Measurements from ENCODE around the gene TBPL1.

TBPL1 gene

GRCh38 chr6:133992992-133993680 is 40.1 kb downstream of the TBPL1 start:
- no peak overlapping the region for H3K27ac ChIP-seq
- no peak overlapping the region for H3K4me3 ChIP-seq (ENCODE audit: low read depth, low read length)

GRCh38 chr6:133995296-133995695 is 42.3 kb downstream of the TBPL1 start:
- Histone ChIP-seq H3K27ac (no peak overlapping the region), H3K4me1 (no peaks in the 10 kb centered on the region), H3K36me3 (ENCODE audit: control insufficient read depth, insufficient read depth, low read length) (no peaks in the 10 kb centered on the region), H3K4me2 (ENCODE audit: low read length) (no peak overlapping the region), H3K79me2 (no peaks in the 10 kb centered on the region), H3K27me3 (ENCODE audit: control insufficient read depth, insufficient read depth, low read length) (no peaks in the 10 kb centered on the region), H3K9me3 (ENCODE audit: control insufficient read depth, low read length) (no peaks in the 10 kb centered on the region), H3K4me3 (ENCODE audit: low read depth, low read length) (no peak overlapping the region), H3K9ac (no peak overlapping the region), H2AFZ (no peak overlapping the region)
- TF ChIP-seq CTCF (IDR thresholded peaks at IDR 0.05) = no peak

More at GRCh38 chr6:133992992-133993680, 40.1 kb downstream of the TBPL1 start:
- H2AFZ ChIP-seq = no peak overlapping the region
- no peaks in the 10 kb centered on the region for H3K9me3 ChIP-seq (ENCODE audit: control insufficient read depth, low read length)
- no peaks in the 10 kb centered on the region for H3K4me1 ChIP-seq
- H3K36me3 ChIP-seq (ENCODE audit: control insufficient read depth, insufficient read depth, low read length) = no peaks in the 10 kb centered on the region
- H3K9ac ChIP-seq = no peak overlapping the region
- no peak for TF ChIP-seq CTCF (IDR thresholded peaks at IDR 0.05)
- no peaks in the 10 kb centered on the region for H3K27me3 ChIP-seq (ENCODE audit: control insufficient read depth, insufficient read depth, low read length)
- H3K79me2 ChIP-seq = no peaks in the 10 kb centered on the region
- H3K4me2 ChIP-seq (ENCODE audit: low read length) = no peak overlapping the region

GRCh38 chr6:133995758-133996157 is 42.7 kb downstream of the TBPL1 start:
- Histone ChIP-seq H3K4me3 (ENCODE audit: low read depth, low read length) (no peak overlapping the region), H3K9me3 (ENCODE audit: control insufficient read depth, low read length) (no peaks in the 10 kb centered on the region), H3K27ac (no peak overlapping the region), H3K9ac (no peak overlapping the region), H3K79me2 (no peaks in the 10 kb centered on the region), H3K36me3 (ENCODE audit: control insufficient read depth, insufficient read depth, low read length) (no peaks in the 10 kb centered on the region), H2AFZ (no peak overlapping the region), H3K4me1 (no peaks in the 10 kb centered on the region), H3K27me3 (ENCODE audit: control insufficient read depth, insufficient read depth, low read length) (no peaks in the 10 kb centered on the region), H3K4me2 (ENCODE audit: low read length) (no peak overlapping the region)
- TF ChIP-seq CTCF (IDR thresholded peaks at IDR 0.05) = no peak

GRCh38 chr6:133997267-133997666 is 44.2 kb downstream of the TBPL1 start:
- no peaks in the 10 kb centered on the region for H3K4me1 ChIP-seq
- H3K9ac ChIP-seq = no peak overlapping the region
- no peak overlapping the region for H3K27ac ChIP-seq
- H3K9me3 ChIP-seq (ENCODE audit: control insufficient read depth, low read length) = no peaks in the 10 kb centered on the region
- no peaks in the 10 kb centered on the region for H3K36me3 ChIP-seq (ENCODE audit: control insufficient read depth, insufficient read depth, low read length)
- no peaks in the 10 kb centered on the region for H3K27me3 ChIP-seq (ENCODE audit: control insufficient read depth, insufficient read depth, low read length)
- no peak overlapping the region for H3K4me2 ChIP-seq (ENCODE audit: low read length)
- TF ChIP-seq CTCF (IDR thresholded peaks at IDR 0.05) = no peak
- no peak overlapping the region for H2AFZ ChIP-seq
- H3K79me2 ChIP-seq = no peaks in the 10 kb centered on the region
- no peak overlapping the region for H3K4me3 ChIP-seq (ENCODE audit: low read depth, low read length)

- Histone ChIP-seq H3K4me2 (ENCODE audit: low read length) (no peak overlapping the region), H3K9me3 (ENCODE audit: control insufficient read depth, low read length) (no peaks in the 10 kb centered on the region), H3K27ac (no peak overlapping the region), H3K4me3 (ENCODE audit: low read depth, low read length) (no peak overlapping the region), H3K79me2 (no peaks in the 10 kb centered on the region), H3K9ac (no peak overlapping the region), H3K36me3 (ENCODE audit: control insufficient read depth, insufficient read depth, low read length) (no peaks in the 10 kb centered on the region), H3K4me1 (no peaks in the 10 kb centered on the region), H2AFZ (no peak overlapping the region), H3K27me3 (ENCODE audit: control insufficient read depth, insufficient read depth, low read length) (no peaks in the 10 kb centered on the region)
- no peak for TF ChIP-seq CTCF (IDR thresholded peaks at IDR 0.05)
These were observed 46.3 kb downstream of the TBPL1 start for GRCh38 chr6:133999305-133999704.
